HEK293 (cell line): ENCODE results near the gene ACOT7.

ENCODE experiments used
- GLI4 ChIP-seq: fragments of 450-650 bp; formaldehyde crosslinking; IDR thresholded peaks from 2 replicates; pipeline ENCODE4 v1.5.1; 2016; ENCODE audit warnings: missing biosample characterization, missing genetic modification characterization
- YY1 ChIP-seq: fragments of 450-650 bp; formaldehyde crosslinking; IDR thresholded peaks from 2 replicates; pipeline ENCODE4 v1.5.1; 2018; ENCODE audit warnings: missing biosample characterization, missing genetic modification characterization
- ZNF121 ChIP-seq: fragments of 450-650 bp; formaldehyde crosslinking; IDR thresholded peaks from 2 replicates; pipeline ENCODE4 v1.5.1; 2016; ENCODE audit warnings: missing biosample characterization, missing genetic modification characterization
- ZNF184 ChIP-seq: fragments of 450-650 bp; IDR thresholded peaks from 2 replicates; pipeline ENCODE4 v1.5.1; 2018; ENCODE audit warnings: missing biosample characterization, mild to moderate bottlenecking, missing genetic modification characterization
- ZNF2 ChIP-seq: fragments of 450-650 bp; formaldehyde crosslinking; IDR thresholded peaks from 2 replicates; pipeline ENCODE4 v1.5.1; 2016; ENCODE audit warnings: missing biosample characterization, missing genetic modification characterization
- TF ChIP-seq, protein P1 (sequence below): fragments of 450-650 bp; formaldehyde crosslinking; IDR thresholded peaks from 2 replicates; pipeline ENCODE4 v1.5.1; 2016; ENCODE audit warnings: missing biosample characterization, missing genetic modification characterization
- TF ChIP-seq, protein P2 (sequence below): fragments of 450-650 bp; formaldehyde crosslinking; IDR thresholded peaks from 2 replicates; pipeline ENCODE4 v1.5.1; 2016; ENCODE audit warnings: missing biosample characterization, missing genetic modification characterization

DNA sequence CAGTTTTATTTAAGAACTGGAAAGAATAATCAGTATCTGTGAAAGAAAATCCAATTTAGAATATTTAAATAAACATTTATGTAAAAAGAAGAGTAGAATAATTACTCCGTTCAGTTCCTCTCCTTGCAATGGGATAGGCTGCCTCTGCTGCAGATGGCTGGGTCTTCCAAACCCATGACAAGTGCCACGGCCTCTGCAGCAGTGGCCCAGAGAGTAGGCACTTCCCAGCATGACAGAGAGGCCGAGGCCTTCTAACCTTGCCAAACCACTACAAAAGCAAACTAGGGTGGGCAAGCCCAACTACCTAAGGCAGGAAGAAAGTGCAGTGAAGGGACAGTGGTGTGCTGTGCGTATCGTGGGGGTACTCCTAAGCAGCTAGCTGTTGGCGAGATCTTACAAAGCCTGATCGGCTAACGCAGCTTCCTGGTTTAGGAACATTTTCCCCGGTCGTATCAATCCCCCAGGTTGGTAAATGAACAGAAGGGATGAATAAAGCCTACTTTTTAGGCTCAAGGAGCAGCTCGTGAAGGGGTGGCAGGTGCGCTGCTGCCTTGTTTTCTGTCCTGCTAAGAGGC lies 172.3 kb downstream of the ACOT7 start:
- TF ChIP-seq GLI4 (tag by site-specific recombination): no peak
- TF ChIP-seq ZNF184: no peak
- TF ChIP-seq, protein P1, sequence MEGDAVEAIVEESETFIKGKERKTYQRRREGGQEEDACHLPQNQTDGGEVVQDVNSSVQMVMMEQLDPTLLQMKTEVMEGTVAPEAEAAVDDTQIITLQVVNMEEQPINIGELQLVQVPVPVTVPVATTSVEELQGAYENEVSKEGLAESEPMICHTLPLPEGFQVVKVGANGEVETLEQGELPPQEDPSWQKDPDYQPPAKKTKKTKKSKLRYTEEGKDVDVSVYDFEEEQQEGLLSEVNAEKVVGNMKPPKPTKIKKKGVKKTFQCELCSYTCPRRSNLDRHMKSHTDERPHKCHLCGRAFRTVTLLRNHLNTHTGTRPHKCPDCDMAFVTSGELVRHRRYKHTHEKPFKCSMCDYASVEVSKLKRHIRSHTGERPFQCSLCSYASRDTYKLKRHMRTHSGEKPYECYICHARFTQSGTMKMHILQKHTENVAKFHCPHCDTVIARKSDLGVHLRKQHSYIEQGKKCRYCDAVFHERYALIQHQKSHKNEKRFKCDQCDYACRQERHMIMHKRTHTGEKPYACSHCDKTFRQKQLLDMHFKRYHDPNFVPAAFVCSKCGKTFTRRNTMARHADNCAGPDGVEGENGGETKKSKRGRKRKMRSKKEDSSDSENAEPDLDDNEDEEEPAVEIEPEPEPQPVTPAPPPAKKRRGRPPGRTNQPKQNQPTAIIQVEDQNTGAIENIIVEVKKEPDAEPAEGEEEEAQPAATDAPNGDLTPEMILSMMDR (tag by site-specific recombination): no peak
- TF ChIP-seq ZNF2 (tag by site-specific recombination): no peak
- no peak for TF ChIP-seq ZNF121 (tag by site-specific recombination)
- no peak for TF ChIP-seq YY1 (tag by site-specific recombination)
- TF ChIP-seq, protein P2, sequence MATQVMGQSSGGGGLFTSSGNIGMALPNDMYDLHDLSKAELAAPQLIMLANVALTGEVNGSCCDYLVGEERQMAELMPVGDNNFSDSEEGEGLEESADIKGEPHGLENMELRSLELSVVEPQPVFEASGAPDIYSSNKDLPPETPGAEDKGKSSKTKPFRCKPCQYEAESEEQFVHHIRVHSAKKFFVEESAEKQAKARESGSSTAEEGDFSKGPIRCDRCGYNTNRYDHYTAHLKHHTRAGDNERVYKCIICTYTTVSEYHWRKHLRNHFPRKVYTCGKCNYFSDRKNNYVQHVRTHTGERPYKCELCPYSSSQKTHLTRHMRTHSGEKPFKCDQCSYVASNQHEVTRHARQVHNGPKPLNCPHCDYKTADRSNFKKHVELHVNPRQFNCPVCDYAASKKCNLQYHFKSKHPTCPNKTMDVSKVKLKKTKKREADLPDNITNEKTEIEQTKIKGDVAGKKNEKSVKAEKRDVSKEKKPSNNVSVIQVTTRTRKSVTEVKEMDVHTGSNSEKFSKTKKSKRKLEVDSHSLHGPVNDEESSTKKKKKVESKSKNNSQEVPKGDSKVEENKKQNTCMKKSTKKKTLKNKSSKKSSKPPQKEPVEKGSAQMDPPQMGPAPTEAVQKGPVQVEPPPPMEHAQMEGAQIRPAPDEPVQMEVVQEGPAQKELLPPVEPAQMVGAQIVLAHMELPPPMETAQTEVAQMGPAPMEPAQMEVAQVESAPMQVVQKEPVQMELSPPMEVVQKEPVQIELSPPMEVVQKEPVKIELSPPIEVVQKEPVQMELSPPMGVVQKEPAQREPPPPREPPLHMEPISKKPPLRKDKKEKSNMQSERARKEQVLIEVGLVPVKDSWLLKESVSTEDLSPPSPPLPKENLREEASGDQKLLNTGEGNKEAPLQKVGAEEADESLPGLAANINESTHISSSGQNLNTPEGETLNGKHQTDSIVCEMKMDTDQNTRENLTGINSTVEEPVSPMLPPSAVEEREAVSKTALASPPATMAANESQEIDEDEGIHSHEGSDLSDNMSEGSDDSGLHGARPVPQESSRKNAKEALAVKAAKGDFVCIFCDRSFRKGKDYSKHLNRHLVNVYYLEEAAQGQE (tag by site-specific recombination): no peak
